Measurements from ENCODE around the gene USH1C. TPM values are rescaled to one million over a fixed set of nuclear protein-coding genes. Genes with fewer than 3 reads are reported as not detected.

Gene USH1C
- total and polyA plus RNA-seq, 2 of the 13 experiments (the other 11 are each of a cell fraction or from before 2014, with no cell fraction given) = not detected

DNA sequence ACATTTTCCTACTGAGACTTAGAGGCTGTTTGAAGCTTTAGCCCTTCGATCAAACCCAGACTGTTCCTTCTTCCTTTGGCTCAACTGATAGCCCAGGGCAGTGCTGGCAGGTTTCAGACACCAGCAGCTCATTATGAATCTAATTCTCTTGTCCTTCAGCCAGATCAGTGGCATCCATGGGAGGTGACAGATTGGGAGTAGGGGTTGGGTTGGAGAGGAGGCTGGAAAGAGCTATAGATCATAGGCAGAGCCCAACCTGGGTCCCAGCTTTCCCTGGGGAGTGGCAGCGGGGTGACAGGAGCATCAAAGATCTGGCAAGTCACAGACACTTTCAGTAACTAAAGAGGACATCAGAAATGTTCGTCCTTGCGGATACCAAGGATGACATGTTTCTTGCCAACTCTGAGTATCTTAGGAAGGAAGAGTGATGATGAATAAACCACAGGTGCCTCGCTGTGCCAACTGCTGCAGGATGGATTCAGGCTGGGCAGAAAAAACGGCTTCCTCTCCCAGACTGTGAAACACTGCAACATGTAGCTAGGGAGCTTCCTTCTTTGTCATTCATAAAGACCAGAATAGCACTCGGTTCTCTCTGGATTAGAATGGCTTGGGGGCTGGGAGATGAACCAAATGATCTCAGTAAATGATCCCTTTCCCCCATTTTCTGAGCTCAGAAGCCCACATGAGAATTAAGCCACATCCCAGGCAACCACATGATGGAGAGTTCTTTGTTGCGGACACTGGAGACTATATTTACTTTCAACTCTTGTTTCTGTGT, 86.6 kb downstream of the USH1C start (continued):
- TF ChIP-seq, protein P1, sequence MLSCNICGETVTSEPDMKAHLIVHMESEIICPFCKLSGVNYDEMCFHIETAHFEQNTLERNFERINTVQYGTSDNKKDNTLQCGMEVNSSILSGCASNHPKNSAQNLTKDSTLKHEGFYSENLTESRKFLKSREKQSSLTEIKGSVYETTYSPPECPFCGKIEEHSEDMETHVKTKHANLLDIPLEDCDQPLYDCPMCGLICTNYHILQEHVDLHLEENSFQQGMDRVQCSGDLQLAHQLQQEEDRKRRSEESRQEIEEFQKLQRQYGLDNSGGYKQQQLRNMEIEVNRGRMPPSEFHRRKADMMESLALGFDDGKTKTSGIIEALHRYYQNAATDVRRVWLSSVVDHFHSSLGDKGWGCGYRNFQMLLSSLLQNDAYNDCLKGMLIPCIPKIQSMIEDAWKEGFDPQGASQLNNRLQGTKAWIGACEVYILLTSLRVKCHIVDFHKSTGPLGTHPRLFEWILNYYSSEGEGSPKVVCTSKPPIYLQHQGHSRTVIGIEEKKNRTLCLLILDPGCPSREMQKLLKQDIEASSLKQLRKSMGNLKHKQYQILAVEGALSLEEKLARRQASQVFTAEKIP (CRISPR knock-in tag; IDR thresholded peaks at IDR 0.05; ENCODE audit: borderline replicate concordance) = no peak
- TF ChIP-seq HOXA7 (CRISPR knock-in tag; IDR thresholded peaks at IDR 0.05) (no peak), MZF1 (CRISPR knock-in tag; IDR thresholded peaks at IDR 0.05; ENCODE audit: borderline replicate concordance) (no peak), ZFP41 (CRISPR knock-in tag; IDR thresholded peaks at IDR 0.05; ENCODE audit: borderline replicate concordance) (no peak), MTF2 (CRISPR knock-in tag; IDR thresholded peaks at IDR 0.05; ENCODE audit: borderline replicate concordance) (no peak), ZNF720 (CRISPR knock-in tag; IDR thresholded peaks at IDR 0.05) (no peak), NBN (conservative IDR thresholded peaks at IDR 0.05) (no peak)
- TF ChIP-seq, protein P2, sequence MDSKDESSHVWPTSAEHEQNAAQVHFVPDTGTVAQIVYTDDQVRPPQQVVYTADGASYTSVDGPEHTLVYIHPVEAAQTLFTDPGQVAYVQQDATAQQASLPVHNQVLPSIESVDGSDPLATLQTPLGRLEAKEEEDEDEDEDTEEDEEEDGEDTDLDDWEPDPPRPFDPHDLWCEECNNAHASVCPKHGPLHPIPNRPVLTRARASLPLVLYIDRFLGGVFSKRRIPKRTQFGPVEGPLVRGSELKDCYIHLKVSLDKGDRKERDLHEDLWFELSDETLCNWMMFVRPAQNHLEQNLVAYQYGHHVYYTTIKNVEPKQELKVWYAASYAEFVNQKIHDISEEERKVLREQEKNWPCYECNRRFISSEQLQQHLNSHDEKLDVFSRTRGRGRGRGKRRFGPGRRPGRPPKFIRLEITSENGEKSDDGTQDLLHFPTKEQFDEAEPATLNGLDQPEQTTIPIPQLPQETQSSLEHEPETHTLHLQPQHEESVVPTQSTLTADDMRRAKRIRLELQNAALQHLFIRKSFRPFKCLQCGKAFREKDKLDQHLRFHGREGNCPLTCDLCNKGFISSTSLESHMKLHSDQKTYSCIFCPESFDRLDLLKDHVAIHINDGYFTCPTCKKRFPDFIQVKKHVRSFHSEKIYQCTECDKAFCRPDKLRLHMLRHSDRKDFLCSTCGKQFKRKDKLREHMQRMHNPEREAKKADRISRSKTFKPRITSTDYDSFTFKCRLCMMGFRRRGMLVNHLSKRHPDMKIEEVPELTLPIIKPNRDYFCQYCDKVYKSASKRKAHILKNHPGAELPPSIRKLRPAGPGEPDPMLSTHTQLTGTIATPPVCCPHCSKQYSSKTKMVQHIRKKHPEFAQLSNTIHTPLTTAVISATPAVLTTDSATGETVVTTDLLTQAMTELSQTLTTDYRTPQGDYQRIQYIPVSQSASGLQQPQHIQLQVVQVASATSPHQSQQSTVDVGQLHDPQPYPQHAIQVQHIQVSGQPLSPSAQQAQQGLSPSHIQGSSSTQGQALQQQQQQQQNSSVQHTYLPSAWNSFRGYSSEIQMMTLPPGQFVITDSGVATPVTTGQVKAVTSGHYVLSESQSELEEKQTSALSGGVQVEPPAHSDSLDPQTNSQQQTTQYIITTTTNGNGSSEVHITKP (CRISPR knock-in tag; IDR thresholded peaks at IDR 0.05; ENCODE audit: low read depth) = no peak
- TF ChIP-seq, protein P3, sequence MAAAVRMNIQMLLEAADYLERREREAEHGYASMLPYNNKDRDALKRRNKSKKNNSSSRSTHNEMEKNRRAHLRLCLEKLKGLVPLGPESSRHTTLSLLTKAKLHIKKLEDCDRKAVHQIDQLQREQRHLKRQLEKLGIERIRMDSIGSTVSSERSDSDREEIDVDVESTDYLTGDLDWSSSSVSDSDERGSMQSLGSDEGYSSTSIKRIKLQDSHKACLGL (CRISPR knock-in tag; IDR thresholded peaks at IDR 0.05) = no peak
